Upper lobe of left lung (tissue), 4 donors: ENCODE data around the gene TBCA.

Source experiments
- EP300 ChIP-seq, 4 donors: sonication (generic); formaldehyde crosslinking; IDR thresholded peaks; one replicate each; pipeline ENCODE4 v1.5.1; 2017; ENCODE audit warnings: antibody characterized with exemption in 4 of 4, control low read depth in 2 of 4
- POLR2A ChIP-seq, 4 donors: fragments of 450-650 bp; IDR thresholded peaks; one replicate each; pipeline ENCODE4 v1.5.1; 2016 to 2017; ENCODE audit warnings: antibody characterized with exemption in 4 of 4, mild to moderate bottlenecking in 2 of 4
- POLR2AphosphoS5 ChIP-seq, 2 donors: sonication (generic); formaldehyde crosslinking; IDR thresholded peaks; one replicate each; pipeline ENCODE4 v1.5.1; 2017; ENCODE audit warnings: antibody characterized with exemption in 2 of 2
- TF ChIP-seq, protein P1 (sequence below), 6 experiments: fragments of 450-650 bp in 4 of 6; fragments of 200-600 bp in 2 of 6; sonication (generic) in 2 of 6; IDR thresholded peaks; one replicate each; pipeline ENCODE4 v1.5.1; 2016 to 2019; ENCODE audit warnings: antibody characterized with exemption in 6 of 6

DNA sequence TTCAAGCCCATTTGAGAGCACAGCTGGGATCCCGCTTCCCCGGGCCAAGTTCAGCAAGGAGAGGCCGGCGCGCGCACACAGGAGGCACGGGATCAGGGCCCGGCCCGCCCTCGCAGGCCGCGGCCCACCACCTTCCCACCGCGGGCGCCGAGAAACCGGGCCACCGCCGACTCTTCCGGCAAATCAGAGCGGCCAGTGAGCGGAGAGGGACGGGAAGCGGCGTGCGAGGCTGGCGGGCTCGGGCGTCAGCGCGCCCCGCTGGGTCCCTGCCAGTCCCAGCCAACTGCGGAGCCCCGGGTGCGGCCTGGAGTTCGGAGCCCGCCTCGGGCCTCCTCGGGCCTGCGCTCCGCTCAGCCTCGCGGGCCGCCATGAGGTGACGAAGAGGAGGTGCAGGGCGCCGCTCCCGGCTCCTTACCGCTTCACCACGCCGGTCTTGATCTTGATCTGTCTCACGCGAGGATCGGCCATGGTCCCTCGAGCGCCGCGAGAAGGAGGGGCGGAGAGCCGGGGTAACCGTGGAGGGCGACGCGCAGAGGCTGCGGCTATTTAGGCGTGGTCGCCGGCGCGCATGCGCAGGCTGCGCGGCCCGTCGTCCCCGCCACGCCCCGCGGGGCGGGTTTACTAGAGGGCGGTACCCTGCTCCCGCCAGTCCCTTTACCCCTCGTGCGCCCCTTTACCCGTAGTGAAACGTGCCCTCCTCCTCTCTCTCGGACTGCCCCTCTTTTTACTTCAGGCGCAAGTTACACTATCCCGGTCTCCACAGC is at the start of gene TBCA:
- TF ChIP-seq POLR2AphosphoS5 (IDR thresholded peaks at IDR 0.05) (peak; percentile 95 to 96), EP300 (IDR thresholded peaks at IDR 0.05) (peak in 1 of 4 donors; percentile 16), POLR2A (IDR thresholded peaks at IDR 0.05) (peak; percentile 46 to 96 (median 90))
- TF ChIP-seq, protein P1, sequence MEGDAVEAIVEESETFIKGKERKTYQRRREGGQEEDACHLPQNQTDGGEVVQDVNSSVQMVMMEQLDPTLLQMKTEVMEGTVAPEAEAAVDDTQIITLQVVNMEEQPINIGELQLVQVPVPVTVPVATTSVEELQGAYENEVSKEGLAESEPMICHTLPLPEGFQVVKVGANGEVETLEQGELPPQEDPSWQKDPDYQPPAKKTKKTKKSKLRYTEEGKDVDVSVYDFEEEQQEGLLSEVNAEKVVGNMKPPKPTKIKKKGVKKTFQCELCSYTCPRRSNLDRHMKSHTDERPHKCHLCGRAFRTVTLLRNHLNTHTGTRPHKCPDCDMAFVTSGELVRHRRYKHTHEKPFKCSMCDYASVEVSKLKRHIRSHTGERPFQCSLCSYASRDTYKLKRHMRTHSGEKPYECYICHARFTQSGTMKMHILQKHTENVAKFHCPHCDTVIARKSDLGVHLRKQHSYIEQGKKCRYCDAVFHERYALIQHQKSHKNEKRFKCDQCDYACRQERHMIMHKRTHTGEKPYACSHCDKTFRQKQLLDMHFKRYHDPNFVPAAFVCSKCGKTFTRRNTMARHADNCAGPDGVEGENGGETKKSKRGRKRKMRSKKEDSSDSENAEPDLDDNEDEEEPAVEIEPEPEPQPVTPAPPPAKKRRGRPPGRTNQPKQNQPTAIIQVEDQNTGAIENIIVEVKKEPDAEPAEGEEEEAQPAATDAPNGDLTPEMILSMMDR (IDR thresholded peaks at IDR 0.05) = peak in 5 of 6 experiments; percentile 5 to 76 (median 45)
